H1 (cell line): ENCODE measurements around the gene MACROD2. TPM values are rescaled to one million over a fixed set of nuclear protein-coding genes. Genes with fewer than 3 reads are reported as not detected.

Source experiments
- CTCF ChIA-PET: fragments of 300-600 bp; sonication (Branson Sonifier 250); formaldehyde crosslinking; loops from one replicate; lab custom pipeline; 2021; ENCODE audit not compliant: partially characterized antibody; lab: Charles Lee
- POLR2A ChIA-PET: fragments of 300-600 bp; sonication (Branson Sonifier 250); formaldehyde crosslinking; loops from one replicate; lab custom pipeline; 2021; ENCODE audit warnings: inconsistent platforms; ENCODE audit not compliant: partially characterized antibody; lab: Charles Lee
- DNase-seq, 2 experiments: peaks; one replicate each; pipeline versions ENCODE4 v3.0.0 to v3.0.0-alpha.2; 2010 to 2022; ENCODE audit warnings: low spot score in 2 of 2, low read depth in 1 of 2, mixed read lengths in 1 of 2
- FAIRE-seq: peaks from 2 replicates; lab custom pipeline; 2011; peaks lifted over from hg19 to GRCh38; lab: Jason Lieb, UNC
- H2AFZ ChIP-seq: 2 replicates; pipeline ENCODE4 v1.8.1; 2012; ENCODE audit warnings: low read length, inconsistent platforms
- H2AK5ac ChIP-seq: 2 replicates; pipeline ENCODE4 v1.6.1; 2013; ENCODE audit warnings: low read depth, low read length
- H2BK120ac ChIP-seq: replicated peaks from 2 replicates; pipeline ENCODE3; 2013; ENCODE audit warnings: low read depth, low read length, inconsistent platforms
- H2BK12ac ChIP-seq: 2 replicates; pipeline ENCODE4 v1.6.1; 2013; ENCODE audit warnings: low read depth, low read length
- H2BK15ac ChIP-seq: 2 replicates; pipeline ENCODE4 v1.6.1; 2013; ENCODE audit warnings: low read length
- H2BK20ac ChIP-seq: 2 replicates; pipeline ENCODE4 v1.6.1; 2013; ENCODE audit warnings: low read length
- H2BK5ac ChIP-seq: 2 replicates; pipeline ENCODE4 v1.6.1; 2013; ENCODE audit warnings: low read depth, low read length
- H3K14ac ChIP-seq: 2 replicates; pipeline ENCODE4 v1.6.1; 2013; ENCODE audit warnings: inconsistent platforms; ENCODE audit not compliant: insufficient read length
- H3K18ac ChIP-seq: 2 replicates; pipeline ENCODE4 v1.6.1; 2013; ENCODE audit warnings: low read length; ENCODE audit errors: extremely low read depth
- H3K23ac ChIP-seq: 2 replicates; pipeline ENCODE4 v1.6.1; 2013; ENCODE audit warnings: inconsistent platforms; ENCODE audit not compliant: insufficient read length
- H3K23me2 ChIP-seq: 2 replicates; pipeline ENCODE4 v1.6.1; 2013; ENCODE audit warnings: low read depth, low read length
- H3K27ac ChIP-seq: 2 replicates; pipeline ENCODE4 v1.6.1; 2011; ENCODE audit warnings: low read depth, low read length, inconsistent platforms
- H3K27me3 ChIP-seq, 4 experiments: replicated peaks in 1 of 4; 1 replicate in 1 of 4; 2 replicates in 3 of 4; pipeline versions ENCODE4 v1.6.1 to v1.8.1; 2011 to 2013; ENCODE audit warnings: low read length in 3 of 4, mild to moderate bottlenecking in 3 of 4, inconsistent platforms in 2 of 4, mixed read lengths in 2 of 4, moderate library complexity in 1 of 4; ENCODE audit not compliant: control insufficient read depth in 3 of 4, insufficient read depth in 3 of 4; ENCODE audit errors: extremely low read depth in 1 of 4
- H3K36me3 ChIP-seq, 4 experiments: 2 replicates each; pipeline versions ENCODE4 v1.6.1 to v1.8.1; 2011 to 2013; ENCODE audit warnings: mild to moderate bottlenecking in 4 of 4, low read length in 3 of 4, moderate library complexity in 2 of 4, control low read depth in 1 of 4, inconsistent platforms in 1 of 4; ENCODE audit not compliant: insufficient read depth in 4 of 4, control insufficient read depth in 2 of 4
- H3K4ac ChIP-seq: replicated peaks from 2 replicates; pipeline ENCODE3; 2013; ENCODE audit warnings: low read length, low read depth, mixed read lengths, inconsistent platforms; ENCODE audit not compliant: insufficient read length
- H3K4me1 ChIP-seq, 4 experiments: replicated peaks in 1 of 4; 1 replicate in 1 of 4; 2 replicates in 3 of 4; pipeline versions ENCODE4 v1.6.1 to v1.8.1; 2011 to 2013; ENCODE audit warnings: low read length in 3 of 4, inconsistent platforms in 2 of 4, mixed read lengths in 1 of 4; ENCODE audit not compliant: insufficient read depth in 4 of 4, control insufficient read depth in 3 of 4
- H3K4me2 ChIP-seq, 2 experiments: 2 replicates each; pipeline versions ENCODE4 v1.6.1 to v1.8.1; 2011 to 2013; ENCODE audit warnings: low read depth in 2 of 2, low read length in 2 of 2, control low read depth in 1 of 2, inconsistent platforms in 1 of 2, mild to moderate bottlenecking in 1 of 2; ENCODE audit not compliant: insufficient read depth in 1 of 2
- H3K4me3 ChIP-seq, 4 experiments: fragments of 200-600, 300-600 bp in 1 of 4; sonication (generic), shearing (Covaris generic), sonication (Bioruptor Twin) in 1 of 4; 2 replicates each; pipeline versions ENCODE4 v1.5.1 to v1.8.1; 2011 to 2016; ENCODE audit warnings: low read length in 4 of 4, low read depth in 3 of 4, control low read depth in 2 of 4, inconsistent platforms in 2 of 4, mild to moderate bottlenecking in 2 of 4, mixed read lengths in 1 of 4, moderate library complexity in 1 of 4; ENCODE audit not compliant: insufficient read depth in 2 of 4; ENCODE audit errors: extremely low read depth in 1 of 4
- H3K56ac ChIP-seq: replicated peaks from 2 replicates; pipeline ENCODE3; 2013; ENCODE audit warnings: low read depth, mild to moderate bottlenecking, mixed read lengths, low read length, inconsistent platforms; ENCODE audit not compliant: insufficient read length
- H3K79me1 ChIP-seq: 2 replicates; pipeline ENCODE4 v1.6.1; 2013; ENCODE audit warnings: low read depth, low read length, control low read depth
- H3K79me2 ChIP-seq, 2 experiments: 2 replicates each; pipeline versions ENCODE4 v1.6.1 to v1.8.1; 2012 to 2013; ENCODE audit warnings: low read length in 2 of 2, mild to moderate bottlenecking in 2 of 2, inconsistent platforms in 1 of 2; ENCODE audit not compliant: insufficient read depth in 2 of 2, control insufficient read depth in 1 of 2
- H3K9ac ChIP-seq, 4 experiments: replicated peaks in 1 of 4; 1 replicate in 1 of 4; 2 replicates in 3 of 4; pipeline versions ENCODE4 v1.6.1 to v1.8.1; 2011 to 2013; ENCODE audit warnings: low read depth in 3 of 4, low read length in 3 of 4, control low read depth in 2 of 4, mild to moderate bottlenecking in 2 of 4, moderate library complexity in 2 of 4, inconsistent platforms in 1 of 4; ENCODE audit errors: extremely low read depth in 1 of 4
- H3K9me3 ChIP-seq, 2 experiments: 2 replicates each; pipeline versions ENCODE4 v1.6.1 to v1.8.1; 2012 to 2013; ENCODE audit warnings: mild to moderate bottlenecking in 2 of 2, moderate library complexity in 2 of 2, control low read depth in 1 of 2, inconsistent platforms in 1 of 2, low read depth in 1 of 2, low read length in 1 of 2, mixed read lengths in 1 of 2; ENCODE audit not compliant: insufficient read depth in 2 of 2
- H4K20me1 ChIP-seq, 2 experiments: replicated peaks in 1 of 2; 2 replicates each; pipeline versions ENCODE3 to v1.8.1; 2011 to 2013; ENCODE audit warnings: inconsistent platforms in 2 of 2, low read length in 2 of 2, mild to moderate bottlenecking in 1 of 2; ENCODE audit not compliant: insufficient read depth in 2 of 2, control insufficient read depth in 1 of 2
- H4K5ac ChIP-seq: 2 replicates; pipeline ENCODE4 v1.6.1; 2013; ENCODE audit warnings: low read length, low read depth, mixed read lengths, inconsistent platforms; ENCODE audit not compliant: insufficient read length
- H4K8ac ChIP-seq: 2 replicates; pipeline ENCODE4 v1.8.0; 2013; ENCODE audit warnings: mild to moderate bottlenecking, moderate library complexity, low read length, inconsistent platforms; ENCODE audit not compliant: insufficient read depth; ENCODE audit errors: extremely low read depth
- H4K91ac ChIP-seq: replicated peaks from 2 replicates; pipeline ENCODE3; 2013; ENCODE audit warnings: low read length, mixed read lengths, inconsistent platforms; ENCODE audit not compliant: insufficient read length
- ASH2L ChIP-seq: fragments of 200-600, 300-600 bp; sonication (generic); IDR thresholded peaks from one replicate; pipeline ENCODE4 v1.7.1; 2017; ENCODE audit warnings: low read length
- ATF3 ChIP-seq: IDR thresholded peaks from 2 replicates; pipeline ENCODE4 v1.6.1; 2011; ENCODE audit warnings: low read depth, mild to moderate bottlenecking, low read length; ENCODE audit not compliant: insufficient read depth
- BRCA1 ChIP-seq: IDR thresholded peaks from 2 replicates; pipeline ENCODE4 v1.6.1; 2012; ENCODE audit warnings: low read depth, low read length, improper control_type of control experiment
- CBX5 ChIP-seq: fragments of 300-800, 300-1000 bp; sonication (generic); IDR thresholded peaks from 2 replicates; pipeline ENCODE4 v1.7.1; 2016; ENCODE audit warnings: antibody characterized with exemption, low read length, low read depth
- CTBP2 ChIP-seq: IDR thresholded peaks from 2 replicates; pipeline ENCODE4 v1.7.0; 2011; ENCODE audit warnings: borderline replicate concordance, mild to moderate bottlenecking, moderate library complexity, mixed read lengths, low read length; ENCODE audit not compliant: insufficient read depth, insufficient read length
- FOSL1 ChIP-seq: IDR thresholded peaks from 2 replicates; pipeline ENCODE4 v1.6.1; 2011; ENCODE audit warnings: mild to moderate bottlenecking, low read depth, low read length, moderate library complexity; ENCODE audit not compliant: insufficient read depth
- NANOG ChIP-seq: IDR thresholded peaks from 2 replicates; pipeline ENCODE4 v1.6.1; 2011; ENCODE audit warnings: low read length, low read depth, mild to moderate bottlenecking, inconsistent platforms; ENCODE audit not compliant: insufficient read depth, poor library complexity, severe bottlenecking
- RBBP5 ChIP-seq: IDR thresholded peaks from 2 replicates; pipeline ENCODE4 v1.7.1; 2012; ENCODE audit warnings: low read depth, mild to moderate bottlenecking, inconsistent platforms, low read length, moderate library complexity, borderline replicate concordance
- SAP30 ChIP-seq: fragments of 300-600 bp; sonication (generic); IDR thresholded peaks from 2 replicates; pipeline ENCODE4 v1.7.1; 2012; ENCODE audit warnings: low read length, moderate library complexity, mild to moderate bottlenecking, inconsistent platforms; ENCODE audit not compliant: insufficient read depth, insufficient replicate concordance
- SIRT6 ChIP-seq: IDR thresholded peaks from one replicate; pipeline ENCODE4 v1.7.1; 2012; ENCODE audit warnings: low read length, inconsistent platforms
- YY1 ChIP-seq: IDR thresholded peaks from 2 replicates; pipeline ENCODE4 v1.6.1; 2011; ENCODE audit warnings: low read depth, mild to moderate bottlenecking, low read length
- ZNF274 ChIP-seq: IDR thresholded peaks from 2 replicates; pipeline ENCODE4 v1.7.0; 2012; ENCODE audit warnings: low read length, borderline replicate concordance; ENCODE audit errors: extremely low read depth
- WGBS, 2 experiments: shearing (Covaris generic) in 1 of 2; methylation state at CpG; one replicate each; pipeline versions ENCODE4 v1.1.6 to v1.1.7; 2013 to 2015; ENCODE audit warnings: low lambda C conversion rate in 2 of 2, mixed read lengths in 2 of 2, inconsistent platforms in 1 of 2, low coverage in 1 of 2, missing lambda C conversion rate in 1 of 2; ENCODE audit not compliant: insufficient replicate concordance in 2 of 2, insufficient coverage in 1 of 2, insufficient read length in 1 of 2; ENCODE audit errors: extremely low coverage in 1 of 2, missing lambda C conversion rate in 1 of 2; 5-methylcytosine and 5-hydroxymethylcytosine counted together
- polyA plus RNA-seq, 7 experiments: library from polyadenylated mRNA; depleted of rRNA in 3 of 7; stranded (reverse) in 5 of 7; unstranded in 2 of 7; fragments of >200 nt in 5 of 7; fragments of 200-250 nt in 2 of 7; gene quantifications; 1 replicate in 5 of 7; 2 replicates in 1 of 7; 4 replicates in 1 of 7; pipeline versions ENCODE4 v1.2.1 to v1.2.3, GENCODE V29; 2011 to 2013; ENCODE audit warnings: missing spikeins in 2 of 7, mixed read lengths in 2 of 7
- total RNA-seq: library from RNA; stranded (reverse); fragmentation: NEBNext Ultra II Directional; extraction: Animal tissue kit (Norgen Biotek cat#: 25700); gene quantifications from 2 replicates; pipeline ENCODE4 v1.2.1, GENCODE V29; 2021

The MACROD2 gene
- total and polyA plus RNA-seq, 2 of the 8 experiments (the other 6 are each of a cell fraction or from before 2014, with no cell fraction given), result 0.70 to 3.9 TPM

GRCh38 chr20:15823718-15824117, 1828.4 kb downstream of the MACROD2 start:
- Histone ChIP-seq H2BK20ac (no peak overlapping the region), H3K4me3 (no peak overlapping the region), H3K36me3 (no peaks in the 10 kb centered on the region), H3K27ac (no peak overlapping the region), H2BK12ac (no peak overlapping the region), H3K18ac (no peak overlapping the region), H3K23me2 (no peaks in the 10 kb centered on the region), H3K27me3 (no peaks in the 10 kb centered on the region), H2BK5ac (no peak overlapping the region), H2AFZ (no peak overlapping the region), H3K79me1 (no peaks in the 10 kb centered on the region), H3K4me1 (peaks cover 0 to 6% (median 2%) of the 10 kb centered on the region in 4 experiments; a peak in 3 of 7 replicates), H4K20me1 (no peaks in the 10 kb centered on the region), H2AK5ac (no peak overlapping the region), H3K4me2 (no peak overlapping the region), H3K9ac (no peak overlapping the region), H3K79me2 (no peaks in the 10 kb centered on the region), H3K56ac (no peak overlapping the region), H3K23ac (no peak overlapping the region), H3K4ac (no peak overlapping the region), H2BK15ac (no peak overlapping the region), H2BK120ac (no peak overlapping the region), H3K14ac (no peak overlapping the region), H3K9me3 (no peaks in the 10 kb centered on the region), H4K91ac (no peak overlapping the region), H4K8ac (no peak overlapping the region)
- FAIRE-seq, result no peak
- ChIA-PET CTCF (interaction anchor here (2.2 kb wide), 1 partner anchor 10 kb away, joined by 7 read pairs; no protein-coding TSS in a partner anchor), POLR2A (no interaction called here)
- TF ChIP-seq ATF3 (no peak), SIRT6 (no peak), NANOG (no peak), ASH2L (no peak), YY1 (no peak), BRCA1 (no peak), CTBP2 (no peak), SAP30 (no peak), CBX5 (no peak), FOSL1 (no peak), RBBP5 (no peak), ZNF274 (no peak)
- TF ChIP-seq, all 59 proteins: peak for 0
- no peak for DNase-seq
- H4K5ac ChIP-seq, result no peak overlapping the region
- WGBS, 2 experiments, result 93% methylated on average over 2 of the region's 2 CpGs; no CpG with 5 or more reads in 1 of the 2 experiments
